DMS53 treated with DMSO at 0.1 percent for 48 hours (cell line): ENCODE measurements around the gene FAM168B.
"Not testable (repeated sequence)": the region's sequence is repeated elsewhere in the genome, so short reads cannot be mapped to it uniquely, and the experiment has no call there.

ENCODE experiments used
- DNase-seq: peaks from one replicate; lab custom pipeline; 2025; ENCODE audit not compliant: unreplicated experiment; lab: John Stamatoyannopoulos, UW

The FAM168B gene

GRCh38 chr2:131093006-131093695 lies at the start of gene FAM168B:
Gene FAM168B, minus strand, starts transcription at chr2:131093460. Its CDS starts 10,814 bp downstream, at chr2:131082646.
- no peak for DNase-seq

GRCh38 chr2:131142849-131143248 lies 49.6 kb upstream of the FAM168B start:
- no peak for DNase-seq

GRCh38 chr2:131140581-131140980 lies 47.3 kb upstream of the FAM168B start:
- no peak for DNase-seq

- DNase-seq, result no peak
Measured at GRCh38 chr2:131132729-131133128, 39.5 kb upstream of the FAM168B start.

- DNase-seq, result no peak
Measured at GRCh38 chr2:131130298-131130596, 37.0 kb upstream of the FAM168B start.

- DNase-seq, result no peak
Measured at GRCh38 chr2:131127981-131128380, 34.7 kb upstream of the FAM168B start.

GRCh38 chr2:131127076-131127475 lies 33.8 kb upstream of the FAM168B start:
- DNase-seq, result no peak

- DNase-seq, result no peak
Measured at GRCh38 chr2:131126436-131126835, 33.2 kb upstream of the FAM168B start.

- no peak for DNase-seq
Measured at GRCh38 chr2:131125195-131125757, 32.0 kb upstream of the FAM168B start.

GRCh38 chr2:131123192-131123591 lies 29.9 kb upstream of the FAM168B start:
- no peak for DNase-seq

- no peak for DNase-seq
Measured at GRCh38 chr2:131122496-131122895, 29.2 kb upstream of the FAM168B start.

GRCh38 chr2:131121464-131121863 lies 28.2 kb upstream of the FAM168B start:
- DNase-seq, result no peak

- DNase-seq, result no peak
Measured at GRCh38 chr2:131120815-131121317, 27.6 kb upstream of the FAM168B start.

- DNase-seq, result no peak
Measured at GRCh38 chr2:131115752-131116151, 22.5 kb upstream of the FAM168B start.

GRCh38 chr2:131114950-131115349 lies 21.7 kb upstream of the FAM168B start:
- DNase-seq, result not testable (repeated sequence)

GRCh38 chr2:131113566-131114227 lies 20.4 kb upstream of the FAM168B start:
- DNase-seq, result no peak

- DNase-seq, result no peak
Measured at GRCh38 chr2:131112529-131112928, 19.3 kb upstream of the FAM168B start.

- no peak for DNase-seq
Measured at GRCh38 chr2:131105950-131106801, 12.9 kb upstream of the FAM168B start.

- DNase-seq, result no peak
Measured at GRCh38 chr2:131105156-131105949, 12.1 kb upstream of the FAM168B start, which contains the start of gene PLEKHB2. Gene PLEKHB2, plus strand, starts transcription at chr2:131105336. Its CDS starts 15,606 bp downstream, at chr2:131120942.

- DNase-seq, result no peak
Measured at GRCh38 chr2:131104487-131105155, 11.4 kb upstream of the FAM168B start.
